ENCODE measurements around the gene GEN1. TPM values are rescaled to one million over a fixed set of nuclear protein-coding genes. Genes with fewer than 3 reads are reported as not detected.

Gene GEN1
- total RNA-seq, 1 donor from 2014 or later: 7.2 TPM

GRCh38 chr2:17747684-17748452 is 6.1 kb upstream of the GEN1 start:
- no peak for TF ChIP-seq CTCF (IDR thresholded peaks at IDR 0.05)
- Mint-ChIP-seq H3K27me3 (ENCODE audit: low read depth) (no peaks in the 10 kb centered on the region), H3K4me1 (ENCODE audit: low read depth) (peaks cover 21% of the 10 kb centered on the region), H3K4me3 (ENCODE audit: unreplicated experiment) (no peak overlapping the region), H3K36me3 (ENCODE audit: low read depth) (peaks cover 5% of the 10 kb centered on the region), H3K27ac (ENCODE audit: unreplicated experiment) (no peak overlapping the region), H3K9me3 (ENCODE audit: low read depth) (no peaks in the 10 kb centered on the region)
- DNase-seq (ENCODE audit: low spot score): no peak

GRCh38 chr2:17748745-17749144 is 5.2 kb upstream of the GEN1 start:
- Mint-ChIP-seq H3K9me3 (ENCODE audit: low read depth) (no peaks in the 10 kb centered on the region), H3K36me3 (ENCODE audit: low read depth) (peaks cover 2% of the 10 kb centered on the region), H3K27me3 (ENCODE audit: low read depth) (no peaks in the 10 kb centered on the region), H3K4me1 (ENCODE audit: low read depth) (peaks cover 21% of the 10 kb centered on the region), H3K27ac (ENCODE audit: unreplicated experiment) (no peak overlapping the region), H3K4me3 (ENCODE audit: unreplicated experiment) (no peak overlapping the region)
- no peak for DNase-seq (ENCODE audit: low spot score)
- TF ChIP-seq CTCF (IDR thresholded peaks at IDR 0.05): no peak

GRCh38 chr2:17749753-17750438 is 4.0 kb upstream of the GEN1 start:
- no peak for TF ChIP-seq CTCF (IDR thresholded peaks at IDR 0.05)
- Mint-ChIP-seq H3K27ac (ENCODE audit: unreplicated experiment) (no peak overlapping the region), H3K27me3 (ENCODE audit: low read depth) (no peaks in the 10 kb centered on the region), H3K4me1 (ENCODE audit: low read depth) (peaks cover 26% of the 10 kb centered on the region), H3K9me3 (ENCODE audit: low read depth) (no peaks in the 10 kb centered on the region), H3K36me3 (ENCODE audit: low read depth) (no peaks in the 10 kb centered on the region), H3K4me3 (ENCODE audit: unreplicated experiment) (no peak overlapping the region)
- DNase-seq (ENCODE audit: low spot score): no peak

- H3K4me1 Mint-ChIP-seq (ENCODE audit: low read depth): peaks cover 36% of the 10 kb centered on the region
- H3K9me3 Mint-ChIP-seq (ENCODE audit: low read depth): no peaks in the 10 kb centered on the region
Observed at GRCh38 chr2:17752246-17752645, 1.7 kb upstream of the GEN1 start.

More at GRCh38 chr2:17752246-17752645, 1.7 kb upstream of the GEN1 start:
- no peak for TF ChIP-seq CTCF (IDR thresholded peaks at IDR 0.05)
- DNase-seq (ENCODE audit: low spot score): no peak
- Mint-ChIP-seq H3K4me3 (ENCODE audit: unreplicated experiment) (peak overlapping the region; percentile 97), H3K27ac (ENCODE audit: unreplicated experiment) (peak overlapping the region; percentile 99), H3K27me3 (ENCODE audit: low read depth) (no peaks in the 10 kb centered on the region), H3K36me3 (ENCODE audit: low read depth) (no peaks in the 10 kb centered on the region)
